Upper lobe of left lung (tissue), 4 donors: ENCODE measurements around the gene MRPL1.

Source experiments
- CTCF ChIP-seq, 6 experiments: fragments of 450-650 bp in 4 of 6; fragments of 200-600 bp in 2 of 6; sonication (generic) in 2 of 6; IDR thresholded peaks; one replicate each; pipeline ENCODE4 v1.5.1; 2016 to 2019; ENCODE audit warnings: antibody characterized with exemption in 6 of 6
- EP300 ChIP-seq, 4 donors: sonication (generic); formaldehyde crosslinking; IDR thresholded peaks; one replicate each; pipeline ENCODE4 v1.5.1; 2017; ENCODE audit warnings: antibody characterized with exemption in 4 of 4, control low read depth in 2 of 4
- POLR2A ChIP-seq, 4 donors: fragments of 450-650 bp; IDR thresholded peaks; one replicate each; pipeline ENCODE4 v1.5.1; 2016 to 2017; ENCODE audit warnings: antibody characterized with exemption in 4 of 4, mild to moderate bottlenecking in 2 of 4

GRCh38 chr4:77958897-77959296 lies 96.3 kb downstream of the MRPL1 start:
- TF ChIP-seq CTCF (IDR thresholded peaks at IDR 0.05): no peak
- TF ChIP-seq EP300 (IDR thresholded peaks at IDR 0.05): no peak
- TF ChIP-seq POLR2A (IDR thresholded peaks at IDR 0.05): no peak
